Neuronal stem cell (in vitro differentiated cells): ENCODE measurements around the gene FERMT2.

Source experiments
- DNase-seq: peaks from one replicate; pipeline ENCODE4 v3.0.0-alpha.2; 2013; ENCODE audit warnings: low spot score
- H2AFZ ChIP-seq: one replicate; pipeline ENCODE4 v1.6.1; 2013; ENCODE audit warnings: mild to moderate bottlenecking, low read length, inconsistent platforms
- H2AK5ac ChIP-seq: 2 replicates; pipeline ENCODE4 v1.6.1; 2013; ENCODE audit warnings: low read depth, mild to moderate bottlenecking, inconsistent platforms, low read length, moderate library complexity, mixed read lengths
- H2BK120ac ChIP-seq: 2 replicates; pipeline ENCODE4 v1.6.1; 2013; ENCODE audit warnings: low read depth, mild to moderate bottlenecking, inconsistent platforms, low read length, moderate library complexity, mixed read lengths
- H2BK12ac ChIP-seq: one replicate; pipeline ENCODE4 v1.6.1; 2013; ENCODE audit warnings: low read length, inconsistent platforms
- H2BK15ac ChIP-seq: 2 replicates; pipeline ENCODE4 v1.6.1; 2013; ENCODE audit warnings: mild to moderate bottlenecking, low read length, inconsistent platforms, mixed read lengths
- H2BK5ac ChIP-seq: one replicate; pipeline ENCODE4 v1.6.1; 2013; ENCODE audit warnings: inconsistent platforms, mild to moderate bottlenecking, low read length, moderate library complexity
- H3K14ac ChIP-seq: one replicate; pipeline ENCODE4 v1.6.1; 2013; ENCODE audit warnings: low read length, inconsistent platforms
- H3K18ac ChIP-seq: 2 replicates; pipeline ENCODE4 v1.6.1; 2013; ENCODE audit warnings: low read length, inconsistent platforms
- H3K23ac ChIP-seq: 2 replicates; pipeline ENCODE4 v1.6.1; 2013; ENCODE audit warnings: low read depth, mild to moderate bottlenecking, mixed read lengths, low read length, inconsistent platforms; ENCODE audit not compliant: poor library complexity
- H3K27ac ChIP-seq: replicated peaks from 3 replicates; pipeline ENCODE4 v1.5.1; 2013; ENCODE audit warnings: low read length, inconsistent platforms
- H3K27me3 ChIP-seq, 3 experiments: 2 replicates each; pipeline ENCODE4 v1.6.1; 2013; ENCODE audit warnings: low read length in 3 of 3, mild to moderate bottlenecking in 2 of 3, inconsistent platforms in 1 of 3, low read depth in 1 of 3, mixed read lengths in 1 of 3, moderate library complexity in 1 of 3; ENCODE audit not compliant: control insufficient read depth in 3 of 3, insufficient read depth in 3 of 3
- H3K36me3 ChIP-seq, 2 donors: replicated peaks in 1 of 2; 2 replicates each; pipeline ENCODE4 v1.6.1; 2013; ENCODE audit warnings: low read length in 2 of 2; ENCODE audit not compliant: control insufficient read depth in 2 of 2, insufficient read depth in 2 of 2
- H3K4ac ChIP-seq: 2 replicates; pipeline ENCODE4 v1.6.1; 2013; ENCODE audit warnings: inconsistent platforms, mild to moderate bottlenecking, low read length, moderate library complexity
- H3K4me1 ChIP-seq, 2 donors: 1 replicate in 1 of 2; 2 replicates in 1 of 2; pipeline ENCODE4 v1.6.1; 2013; ENCODE audit warnings: low read length in 2 of 2, low read depth in 1 of 2; ENCODE audit not compliant: control insufficient read depth in 2 of 2, insufficient read depth in 1 of 2
- H3K4me2 ChIP-seq: one replicate; pipeline ENCODE4 v1.6.1; 2013; ENCODE audit warnings: mild to moderate bottlenecking, low read length, inconsistent platforms; ENCODE audit not compliant: insufficient read depth, poor library complexity, severe bottlenecking
- H3K4me3 ChIP-seq, 2 donors: 2 replicates each; pipeline ENCODE4 v1.5.1; 2013; ENCODE audit warnings: low read length in 2 of 2, mild to moderate bottlenecking in 2 of 2, inconsistent platforms in 1 of 2, moderate library complexity in 1 of 2
- H3K79me1 ChIP-seq: one replicate; pipeline ENCODE4 v1.6.1; 2013; ENCODE audit warnings: low read depth, mild to moderate bottlenecking, inconsistent platforms, low read length, moderate library complexity
- H3K9ac ChIP-seq: one replicate; pipeline ENCODE4 v1.6.1; 2013; ENCODE audit warnings: mild to moderate bottlenecking, low read depth, low read length, inconsistent platforms; ENCODE audit not compliant: poor library complexity
- H3K9me3 ChIP-seq, 2 donors: replicated peaks in 1 of 2; 2 replicates each; pipeline versions ENCODE3 to v1.6.1; 2013; ENCODE audit warnings: low read length in 2 of 2, mild to moderate bottlenecking in 2 of 2, inconsistent platforms in 1 of 2, low read depth in 1 of 2, mixed read lengths in 1 of 2, moderate library complexity in 1 of 2; ENCODE audit not compliant: control insufficient read depth in 2 of 2, insufficient read depth in 1 of 2
- H4K8ac ChIP-seq: one replicate; pipeline ENCODE4 v1.6.1; 2013; ENCODE audit warnings: low read depth, mild to moderate bottlenecking, inconsistent platforms, low read length, moderate library complexity
- H4K91ac ChIP-seq: one replicate; pipeline ENCODE4 v1.6.1; 2013; ENCODE audit warnings: low read length, low read depth, mild to moderate bottlenecking, inconsistent platforms; ENCODE audit not compliant: poor library complexity
- WGBS, 2 donors: extraction: QIAGEN DNeasy Blood & Tissue Kit; methylation state at CpG; one replicate each; pipeline ENCODE4 v1.1.7; 2013; ENCODE audit warnings: missing lambda C conversion rate in 2 of 2, mixed read lengths in 1 of 2; ENCODE audit not compliant: insufficient read length in 2 of 2, insufficient replicate concordance in 1 of 2; ENCODE audit errors: extremely low coverage in 2 of 2; 5-methylcytosine and 5-hydroxymethylcytosine counted together

The FERMT2 gene

GRCh38 chr14:52987042-52987441 lies 36.2 kb upstream of the FERMT2 start:
- Histone ChIP-seq H4K8ac (no peak overlapping the region), H3K9me3 (no peaks in the 10 kb centered on the region), H3K4ac (no peak overlapping the region), H3K9ac (no peak overlapping the region), H3K79me1 (no peaks in the 10 kb centered on the region), H3K4me3 (no peak overlapping the region), H3K18ac (no peak overlapping the region), H3K36me3 (no peaks in the 10 kb centered on the region), H3K27ac (no peak overlapping the region), H2AFZ (no peak overlapping the region), H2BK120ac (no peak overlapping the region), H3K23ac (no peak overlapping the region), H4K91ac (no peak overlapping the region), H3K14ac (no peak overlapping the region), H3K4me2 (no peak overlapping the region), H2AK5ac (no peak overlapping the region), H2BK15ac (no peak overlapping the region), H3K4me1 (no peaks in the 10 kb centered on the region), H2BK5ac (no peak overlapping the region), H3K27me3 (no peaks in the 10 kb centered on the region), H2BK12ac (no peak overlapping the region)
- no CpG with 5 or more reads among the region's 2 CpGs for WGBS, 2 donors
- no peak for DNase-seq

- no peak overlapping the region for H3K27ac ChIP-seq
Observed at GRCh38 chr14:52977798-52978197, 26.9 kb upstream of the FERMT2 start.

GRCh38 chr14:52974406-52974805 lies 23.6 kb upstream of the FERMT2 start:
- Histone ChIP-seq H2BK12ac (no peak overlapping the region), H2AFZ (no peak overlapping the region), H4K91ac (no peak overlapping the region), H3K79me1 (no peaks in the 10 kb centered on the region), H3K4me3 (no peak overlapping the region), H2AK5ac (no peak overlapping the region), H3K9ac (no peak overlapping the region), H3K4me1 (no peaks in the 10 kb centered on the region), H3K4ac (no peak overlapping the region), H2BK5ac (no peak overlapping the region), H3K27ac (no peak overlapping the region), H3K27me3 (peaks cover 0 to 5% (median 0%) of the 10 kb centered on the region in 3 experiments), H3K4me2 (no peak overlapping the region), H2BK15ac (no peak overlapping the region), H3K14ac (no peak overlapping the region), H3K36me3 (no peaks in the 10 kb centered on the region), H3K9me3 (no peaks in the 10 kb centered on the region), H3K23ac (no peak overlapping the region), H3K18ac (no peak overlapping the region), H4K8ac (no peak overlapping the region), H2BK120ac (no peak overlapping the region)
- no peak for DNase-seq

More at GRCh38 chr14:52977798-52978197, 26.9 kb upstream of the FERMT2 start:
- Histone ChIP-seq H2AFZ (no peak overlapping the region), H4K8ac (no peak overlapping the region), H3K4ac (no peak overlapping the region), H2BK12ac (no peak overlapping the region), H3K4me1 (no peaks in the 10 kb centered on the region), H2BK5ac (no peak overlapping the region), H3K4me2 (no peak overlapping the region), H3K9me3 (no peaks in the 10 kb centered on the region), H3K18ac (no peak overlapping the region), H3K79me1 (no peaks in the 10 kb centered on the region), H4K91ac (no peak overlapping the region), H3K14ac (no peak overlapping the region), H2BK15ac (no peak overlapping the region), H3K36me3 (no peaks in the 10 kb centered on the region), H3K27me3 (peaks cover 0 to 5% (median 0%) of the 10 kb centered on the region in 3 experiments), H2AK5ac (no peak overlapping the region), H3K4me3 (no peak overlapping the region), H3K23ac (no peak overlapping the region), H3K9ac (no peak overlapping the region), H2BK120ac (no peak overlapping the region)
- DNase-seq = no peak
- WGBS, 2 donors = no CpG with 5 or more reads among the region's 3 CpGs

GRCh38 chr14:52961060-52961639 lies 10.3 kb upstream of the FERMT2 start:
- no CpG with 5 or more reads among the region's 4 CpGs for WGBS, 2 donors
- Histone ChIP-seq H2BK12ac (no peak overlapping the region), H3K79me1 (no peaks in the 10 kb centered on the region), H2BK15ac (no peak overlapping the region), H3K4me3 (no peak overlapping the region), H3K9me3 (no peaks in the 10 kb centered on the region), H4K8ac (no peak overlapping the region), H3K18ac (no peak overlapping the region), H2BK5ac (no peak overlapping the region), H3K27ac (no peak overlapping the region), H2AFZ (peak overlapping the region; percentile 77), H2BK120ac (no peak overlapping the region), H3K4ac (no peak overlapping the region), H3K27me3 (peaks cover 0 to 9% (median 0%) of the 10 kb centered on the region in 3 experiments), H3K4me2 (no peak overlapping the region), H3K36me3 (no peaks in the 10 kb centered on the region), H3K14ac (no peak overlapping the region), H4K91ac (no peak overlapping the region), H3K23ac (no peak overlapping the region), H2AK5ac (no peak overlapping the region), H3K9ac (no peak overlapping the region), H3K4me1 (peaks cover 0 to 2% of the 10 kb centered on the region in 2 donors)
- DNase-seq = no peak
